ENCODE results near the gene NOTCH2NLA. TPM values are rescaled to one million over a fixed set of nuclear protein-coding genes. Genes with fewer than 3 reads are reported as not detected.
"Not testable (repeated sequence)": the region's sequence is repeated elsewhere in the genome, so short reads cannot be mapped to it uniquely, and the experiment has no call there.

Gene NOTCH2NLA
- 98.8 TPM for total RNA-seq

DNA sequence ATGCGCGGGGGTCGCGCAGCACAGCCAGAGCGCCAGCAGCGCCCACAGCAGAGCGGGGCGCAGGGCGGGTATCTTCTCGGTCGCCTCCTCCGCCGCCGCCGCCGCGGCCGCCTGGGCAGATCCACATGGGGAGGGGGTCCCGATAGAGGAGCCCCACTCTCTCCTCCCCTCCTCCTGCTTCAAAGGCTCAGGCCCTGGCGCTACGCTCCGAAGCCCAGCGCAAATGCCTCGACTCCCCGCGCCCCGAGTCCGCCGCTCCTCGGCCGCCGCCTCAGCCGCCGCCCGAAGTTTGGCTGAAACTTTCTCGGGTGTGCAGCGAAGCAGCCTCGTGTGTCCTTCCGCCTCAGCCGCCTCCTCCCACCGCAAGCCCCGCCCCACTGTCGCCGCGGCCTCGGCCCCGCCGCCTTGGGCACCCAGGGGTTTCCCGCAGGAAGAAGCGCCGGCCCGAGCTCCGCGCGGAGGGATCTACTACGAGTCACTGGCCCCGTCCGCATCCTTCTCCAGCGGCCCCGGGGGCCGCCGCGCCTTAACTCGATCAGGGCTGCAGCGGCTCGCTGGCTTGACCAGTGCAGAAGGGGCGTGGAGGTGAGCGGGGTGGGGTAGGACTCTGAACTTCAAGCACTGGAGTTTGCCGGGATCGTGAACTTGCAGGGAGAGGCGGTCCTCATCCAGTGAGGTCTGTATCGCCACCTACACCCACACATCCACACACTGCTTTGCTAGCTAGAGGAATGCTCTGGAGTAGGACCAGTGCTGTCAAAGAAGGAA is at the start of gene NOTCH2NLA:
Gene NOTCH2NLA, minus strand, starts transcription at position 312 of the 768 bp plus-strand sequence. CDS start 39,684 bp downstream, outside the sequence.
- DNase-seq (ENCODE audit: low read depth in 2 of 3, low spot score in 2 of 3), result not testable (repeated sequence)

GRCh38 chr1:146278346-146278745 is 49.5 kb upstream of the NOTCH2NLA start:
- not testable (repeated sequence) for DNase-seq (ENCODE audit: low read depth in 2 of 3, low spot score in 2 of 3)

DNA sequence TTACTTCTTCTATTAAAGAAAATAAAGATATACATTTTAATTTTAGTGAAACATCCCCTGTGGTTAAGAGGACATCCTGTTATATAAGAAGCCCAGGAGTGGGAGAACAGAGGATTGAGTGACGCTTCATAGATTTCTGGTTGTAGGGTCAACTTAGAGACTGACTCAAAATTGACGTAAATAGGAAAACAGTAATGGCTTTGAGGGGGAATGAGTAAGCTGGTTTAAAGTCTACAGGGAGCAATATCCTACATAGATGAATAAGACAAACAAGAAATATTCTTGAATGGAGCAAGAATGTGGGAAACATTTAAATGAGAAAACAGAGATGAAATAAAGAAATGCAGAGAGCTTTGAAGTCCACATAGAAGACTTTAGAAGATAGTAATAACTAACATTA is 48.3 kb upstream of the NOTCH2NLA start:
- not testable (repeated sequence) for DNase-seq (ENCODE audit: low read depth in 2 of 3, low spot score in 2 of 3)

DNA sequence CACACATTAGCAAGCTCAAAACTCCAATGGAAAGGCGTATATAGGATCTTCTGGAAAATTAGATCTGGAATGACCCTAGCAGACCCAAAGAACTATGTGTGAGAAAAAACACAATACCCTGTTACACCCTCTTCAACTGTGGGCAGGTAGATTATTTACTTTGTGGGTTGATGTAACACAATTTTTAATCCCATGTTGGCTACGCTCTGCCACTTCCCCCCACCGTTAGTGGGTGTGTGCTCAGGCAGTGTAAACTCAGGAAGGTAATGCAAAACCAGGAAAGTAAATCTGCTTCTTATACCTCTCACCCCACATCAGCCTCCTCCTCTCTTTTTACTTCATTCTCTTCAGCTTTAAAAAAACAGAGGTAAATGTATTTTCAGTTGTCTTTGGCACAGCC is 45.3 kb upstream of the NOTCH2NLA start:
- DNase-seq (ENCODE audit: low read depth in 2 of 3, low spot score in 2 of 3), result not testable (repeated sequence)

DNA sequence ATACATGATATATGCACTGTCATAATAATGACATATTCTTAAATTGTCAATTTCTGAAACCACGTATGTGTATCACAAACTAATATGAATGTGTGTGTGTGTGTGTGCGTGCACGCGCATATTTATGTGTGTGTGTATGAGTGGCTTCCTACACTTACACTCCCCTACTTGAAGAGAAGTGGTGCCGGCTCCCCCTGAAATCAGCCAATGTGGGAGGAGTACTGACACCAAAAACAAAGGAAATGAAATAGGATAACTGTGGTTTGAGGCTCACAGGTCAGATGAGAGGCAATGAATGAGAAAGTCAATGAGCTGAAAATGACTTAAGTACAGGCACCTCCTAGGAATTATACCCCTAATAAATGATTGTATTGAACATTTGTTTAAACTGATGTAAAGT is 44.4 kb upstream of the NOTCH2NLA start:
- not testable (repeated sequence) for DNase-seq (ENCODE audit: low read depth in 2 of 3, low spot score in 2 of 3)

DNA sequence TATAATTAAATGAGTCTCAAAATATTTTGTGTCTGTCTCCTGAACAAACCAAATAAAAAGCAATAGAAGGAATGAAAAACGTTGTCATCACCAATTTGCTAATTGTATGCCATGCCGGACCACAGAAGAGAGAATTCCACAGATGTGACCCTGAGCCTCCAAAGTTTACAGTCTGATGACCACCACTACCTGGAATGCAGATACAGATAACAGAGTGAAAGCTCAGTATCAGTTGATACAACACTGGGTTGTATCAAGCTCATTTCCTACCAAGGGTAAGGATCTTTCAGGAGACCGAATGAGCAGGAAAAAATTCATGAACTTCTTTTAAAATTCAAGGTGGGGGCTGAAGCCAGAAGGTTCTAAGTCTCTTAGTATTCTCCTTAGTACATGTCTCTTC is 43.9 kb upstream of the NOTCH2NLA start:
- DNase-seq (ENCODE audit: low read depth in 2 of 3, low spot score in 2 of 3), result not testable (repeated sequence)

- not testable (repeated sequence) for DNase-seq (ENCODE audit: low read depth in 2 of 3, low spot score in 2 of 3)
These were observed 43.2 kb upstream of the NOTCH2NLA start for GRCh38 chr1:146271977-146272376.

- not testable (repeated sequence) for DNase-seq (ENCODE audit: low read depth in 2 of 3, low spot score in 2 of 3)
These were observed 41.3 kb upstream of the NOTCH2NLA start for GRCh38 chr1:146270129-146270528.

- not testable (repeated sequence) for DNase-seq (ENCODE audit: low read depth in 2 of 3, low spot score in 2 of 3)
These were observed 37.4 kb upstream of the NOTCH2NLA start for GRCh38 chr1:146266179-146266748.

GRCh38 chr1:146264761-146265160 is 35.9 kb upstream of the NOTCH2NLA start:
- not testable (repeated sequence) for DNase-seq (ENCODE audit: low read depth in 2 of 3, low spot score in 2 of 3)

- not testable (repeated sequence) for DNase-seq (ENCODE audit: low read depth in 2 of 3, low spot score in 2 of 3)
These were observed 31.3 kb upstream of the NOTCH2NLA start for GRCh38 chr1:146260006-146260730.

GRCh38 chr1:146257992-146258552 is 29.3 kb upstream of the NOTCH2NLA start:
- DNase-seq (ENCODE audit: low read depth in 2 of 3, low spot score in 2 of 3), result not testable (repeated sequence)

GRCh38 chr1:146254569-146255197 is 25.9 kb upstream of the NOTCH2NLA start:
- not testable (repeated sequence) for DNase-seq (ENCODE audit: low read depth in 2 of 3, low spot score in 2 of 3)

- not testable (repeated sequence) for DNase-seq (ENCODE audit: low read depth in 2 of 3, low spot score in 2 of 3)
These were observed 24.5 kb upstream of the NOTCH2NLA start for GRCh38 chr1:146253249-146253855.

DNA sequence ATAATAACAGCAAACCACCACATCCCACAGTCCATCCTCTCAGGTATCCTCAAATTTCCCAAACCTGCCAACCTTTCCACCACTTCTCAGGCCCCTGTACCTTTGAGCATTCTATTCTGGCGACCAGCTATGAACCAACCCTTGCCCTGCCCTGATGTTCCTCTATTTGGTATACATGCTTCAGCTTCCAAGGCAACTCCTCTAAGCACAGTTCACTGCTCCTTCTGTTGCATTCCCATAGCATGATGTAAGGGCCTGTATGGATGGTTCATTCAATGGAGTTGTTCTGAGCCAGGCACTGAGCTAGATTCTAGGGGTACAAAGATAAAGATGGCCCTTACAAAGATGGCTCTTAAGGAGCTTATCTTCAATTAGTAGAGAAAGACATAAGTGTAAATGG is 22.7 kb upstream of the NOTCH2NLA start:
- DNase-seq (ENCODE audit: low read depth in 2 of 3, low spot score in 2 of 3), result not testable (repeated sequence)

- DNase-seq (ENCODE audit: low read depth in 2 of 3, low spot score in 2 of 3), result not testable (repeated sequence)
These were observed 19.8 kb upstream of the NOTCH2NLA start for GRCh38 chr1:146248643-146249042.

- DNase-seq (ENCODE audit: low read depth in 2 of 3, low spot score in 2 of 3), result not testable (repeated sequence)
These were observed 7.8 kb upstream of the NOTCH2NLA start for GRCh38 chr1:146236626-146237025.

DNA sequence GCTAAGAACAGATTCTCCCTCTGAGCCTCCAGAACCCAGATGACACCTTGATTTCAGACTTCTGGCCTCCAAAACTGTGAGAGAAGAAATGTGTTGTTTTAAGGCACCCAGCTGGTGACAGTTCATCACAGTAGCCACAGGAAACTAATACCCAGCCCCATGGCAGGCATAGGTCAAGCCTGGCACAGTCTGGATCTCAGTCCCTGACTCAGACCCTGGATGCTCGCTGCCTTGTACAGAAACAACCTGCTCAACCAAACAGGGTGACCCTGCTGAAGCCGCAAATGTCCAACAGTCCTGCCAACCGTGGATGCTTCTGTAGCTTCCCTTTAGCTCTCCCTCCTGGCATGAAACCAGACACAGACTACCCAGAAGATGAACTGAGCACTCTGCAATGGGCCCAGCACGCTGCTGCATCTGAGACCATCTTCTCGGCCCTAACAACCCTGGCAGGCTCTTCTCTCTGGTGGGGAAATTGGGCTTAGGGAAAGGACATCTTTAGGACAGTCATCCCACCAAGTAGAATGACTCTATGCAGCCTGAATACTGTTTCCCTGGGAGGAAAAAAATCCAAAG is 7.3 kb upstream of the NOTCH2NLA start:
- not testable (repeated sequence) for DNase-seq (ENCODE audit: low read depth in 2 of 3, low spot score in 2 of 3)

- DNase-seq (ENCODE audit: low read depth in 2 of 3, low spot score in 2 of 3), result not testable (repeated sequence)
These were observed 608 bp downstream of the NOTCH2NLA start for GRCh38 chr1:146228144-146228682.
